Adrenal gland (tissue), 12 donors: ENCODE data around the gene GGA1. TPM values are rescaled to one million over a fixed set of nuclear protein-coding genes. Genes with fewer than 3 reads are reported as not detected.

ENCODE experiments used
- DNase-seq, 7 donors: peaks; one replicate each; pipeline ENCODE4 v3.0.0-alpha.2; 2019 to 2020
- H3K27ac ChIP-seq, 5 donors: fragments of 200-600 bp; sonication (generic) in 4 of 5; 1 replicate in 3 of 5; 2 replicates in 2 of 5; pipeline versions ENCODE4 v1.5.1 to v1.8.0; 2016 to 2020; ENCODE audit warnings: mild to moderate bottlenecking in 1 of 5
- H3K27me3 ChIP-seq: fragments of 200-600 bp; 2 replicates; pipeline ENCODE4 v1.8.0; 2021
- H3K36me3 ChIP-seq, 2 donors: fragments of 200-600 bp; replicated peaks in 1 of 2; 1 replicate in 1 of 2; 2 replicates in 1 of 2; pipeline versions ENCODE4 v1.5.1 to v1.8.0; 2018 to 2022
- H3K4me1 ChIP-seq, 2 donors: fragments of 200-600 bp; replicated peaks in 1 of 2; 1 replicate in 1 of 2; 2 replicates in 1 of 2; pipeline versions ENCODE4 v1.5.1 to v1.8.0; 2018 to 2021
- H3K4me3 ChIP-seq, 4 donors: fragments of 200-600 bp; sonication (generic) in 3 of 4; one replicate each; pipeline ENCODE4 v1.5.1; 2016 to 2018
- H3K9me3 ChIP-seq, 3 donors: fragments of 200-600 bp; sonication (generic) in 1 of 3; replicated peaks in 1 of 3; 1 replicate in 2 of 3; 2 replicates in 1 of 3; pipeline versions ENCODE4 v1.5.1 to v1.8.0; 2016 to 2021
- CTCF ChIP-seq, 6 experiments: fragments of 450-650 bp in 4 of 6; fragments of 200-600 bp in 2 of 6; sonication (generic) in 1 of 6; IDR thresholded peaks; 1 replicate in 5 of 6; 2 replicates in 1 of 6; pipeline versions ENCODE4 v1.5.1 to v1.8.0; 2016 to 2021; ENCODE audit warnings: antibody characterized with exemption in 6 of 6, mild to moderate bottlenecking in 2 of 6, moderate library complexity in 1 of 6
- POLR2A ChIP-seq, 2 donors: fragments of 450-650 bp; IDR thresholded peaks; one replicate each; pipeline ENCODE4 v1.6.1; 2017; ENCODE audit warnings: antibody characterized with exemption in 2 of 2, mild to moderate bottlenecking in 2 of 2, moderate library complexity in 1 of 2
- WGBS, 4 donors: extraction: QIAGEN DNeasy Blood & Tissue Kit in 2 of 4; methylation state at CpG; one replicate each; pipeline versions ENCODE4 v1.1.5 to v1.1.7; 2013 to 2017; 5-methylcytosine and 5-hydroxymethylcytosine counted together
- intact Hi-C, 2 donors: fragments of 100-400 bp; cut with DNase I; formaldehyde crosslinking; loops; one replicate each; pipeline versions ENCODE4 v1.14.1 to v1.15.0; 2022 to 2023
- polyA plus RNA-seq, 3 donors: library from polyadenylated mRNA; stranded (reverse); fragments of 200-250 nt in 2 of 3; fragments of 350-450 nt in 1 of 3; fragmentation: Illumina TruSeq in 1 of 3; extraction: RNeasy Lipid Tissue Mini Kit (QIAGEN cat#74804) in 1 of 3; gene quantifications; one replicate each; pipeline ENCODE4 v1.2.3, GENCODE V29; 2013 to 2014
- total RNA-seq, 9 donors: library from RNA; depleted of rRNA in 4 of 9; stranded (reverse); fragments of >200 nt in 4 of 9; fragments of 120-200 nt in 1 of 9; fragmentation: NEBNext Ultra II Directional in 1 of 9; extraction: Animal tissue kit (Norgen Biotek cat#: 25700) in 1 of 9; gene quantifications; one replicate each; pipeline versions ENCODE4 v1.1.0 to v1.2.4, GENCODE V29; 2013 to 2023
- donor health status: healthy with polysubstance abuse.
- donor health status: Bipolar disorder and iron deficiency.
- donor health status: DM: yes; HTN: yes; CAD: no.
- donor health status: DM: no; HTN: no; CAD: no.
- donor health status: DM: no; HTN: no; CAD: no.
- donor health status: DM: yes; HTN: yes; CAD: no.

Gene GGA1
- total and polyA plus RNA-seq, 12 donors = 30.6 to 160 (median 65.6) TPM

GRCh38 chr22:37619991-37620390 is 11.4 kb downstream of the GGA1 start:
- Histone ChIP-seq H3K27ac (no peak overlapping the region), H3K27me3 (no peaks in the 10 kb centered on the region), H3K4me1 (peaks cover 6 to 16% of the 10 kb centered on the region in 2 donors), H3K4me3 (no peak overlapping the region), H3K36me3 (peaks cover 0 to 64% of the 10 kb centered on the region in 2 donors), H3K9me3 (no peaks in the 10 kb centered on the region)
- no peak for TF ChIP-seq POLR2A (IDR thresholded peaks at IDR 0.05)
- TF ChIP-seq CTCF (IDR thresholded peaks at IDR 0.05) = no peak
- intact Hi-C loops = loop anchor here (5.0 kb wide), 2 partner anchors 62 to 172 kb away; no protein-coding TSS in a partner anchor
- 80 to 94% (median 85%) methylated on average over 7 of the region's 7 CpGs for WGBS, 4 donors
- no peak for DNase-seq

GRCh38 chr22:37621352-37621860 is 12.8 kb downstream of the GGA1 start:
- Histone ChIP-seq H3K27me3 (no peaks in the 10 kb centered on the region), H3K36me3 (peaks cover 0 to 53% of the 10 kb centered on the region in 2 donors), H3K4me3 (no peak overlapping the region), H3K27ac (no peak overlapping the region), H3K4me1 (peaks cover 6 to 16% of the 10 kb centered on the region in 2 donors), H3K9me3 (no peaks in the 10 kb centered on the region)
- no peak for DNase-seq
- WGBS, 4 donors = 92 to 94% (median 93%) methylated on average over 5 to 12 of the region's 12 CpGs
- TF ChIP-seq CTCF (IDR thresholded peaks at IDR 0.05) = no peak
- no peak for TF ChIP-seq POLR2A (IDR thresholded peaks at IDR 0.05)
- intact Hi-C loops = loop anchor here (5.0 kb wide), 2 partner anchors 61 to 171 kb away; no protein-coding TSS in a partner anchor

GRCh38 chr22:37623075-37624016 is 14.7 kb downstream of the GGA1 start:
- WGBS, 4 donors = 62 to 69% (median 63%) methylated on average over 13 to 22 of the region's 22 CpGs
- no peaks in the 10 kb centered on the region for H3K27me3 ChIP-seq
- H3K4me3 ChIP-seq = no peak overlapping the region
- TF ChIP-seq CTCF (IDR thresholded peaks at IDR 0.05) = peak; percentile 47 to 90 (median 66)
- no peak for TF ChIP-seq POLR2A (IDR thresholded peaks at IDR 0.05)
- intact Hi-C loops = loop anchor here (5.0 kb wide), 2 partner anchors 59 to 169 kb away; no protein-coding TSS in a partner anchor
- H3K4me1 ChIP-seq = peaks cover 0 to 19% of the 10 kb centered on the region in 2 donors
- peak in 6 of 7 donors; percentile 59 to 85 (median 70) for DNase-seq
- no peaks in the 10 kb centered on the region for H3K9me3 ChIP-seq
- peaks cover 0 to 38% of the 10 kb centered on the region in 2 donors for H3K36me3 ChIP-seq
- H3K27ac ChIP-seq = peak overlapping the region in 1 of 5 donors; percentile 21

GRCh38 chr22:37624017-37624365 is 15.4 kb downstream of the GGA1 start:
- Histone ChIP-seq H3K27me3 (no peaks in the 10 kb centered on the region), H3K4me1 (peaks cover 0 to 19% of the 10 kb centered on the region in 2 donors), H3K36me3 (peaks cover 0 to 38% of the 10 kb centered on the region in 2 donors), H3K9me3 (no peaks in the 10 kb centered on the region), H3K4me3 (no peak overlapping the region), H3K27ac (peak overlapping the region in 1 of 5 donors; percentile 21)
- intact Hi-C loops = loop anchor here (5.0 kb wide), 2 partner anchors 58 to 168 kb away; no protein-coding TSS in a partner anchor
- WGBS, 4 donors = 75 to 79% (median 79%) methylated on average over 2 to 6 of the region's 6 CpGs; no CpG with 5 or more reads in 1 of the 4 donors
- TF ChIP-seq POLR2A (IDR thresholded peaks at IDR 0.05) = no peak
- TF ChIP-seq CTCF (IDR thresholded peaks at IDR 0.05) = no peak
- DNase-seq = no peak
